GM10847 (cell line): ENCODE results near the gene KCNK15.

Experiments
- POLR2A ChIP-seq: IDR thresholded peaks from 2 replicates; pipeline ENCODE4 v1.6.1; 2011; ENCODE audit not compliant: insufficient read length; ENCODE audit errors: extremely low read depth

KCNK15 gene

DNA sequence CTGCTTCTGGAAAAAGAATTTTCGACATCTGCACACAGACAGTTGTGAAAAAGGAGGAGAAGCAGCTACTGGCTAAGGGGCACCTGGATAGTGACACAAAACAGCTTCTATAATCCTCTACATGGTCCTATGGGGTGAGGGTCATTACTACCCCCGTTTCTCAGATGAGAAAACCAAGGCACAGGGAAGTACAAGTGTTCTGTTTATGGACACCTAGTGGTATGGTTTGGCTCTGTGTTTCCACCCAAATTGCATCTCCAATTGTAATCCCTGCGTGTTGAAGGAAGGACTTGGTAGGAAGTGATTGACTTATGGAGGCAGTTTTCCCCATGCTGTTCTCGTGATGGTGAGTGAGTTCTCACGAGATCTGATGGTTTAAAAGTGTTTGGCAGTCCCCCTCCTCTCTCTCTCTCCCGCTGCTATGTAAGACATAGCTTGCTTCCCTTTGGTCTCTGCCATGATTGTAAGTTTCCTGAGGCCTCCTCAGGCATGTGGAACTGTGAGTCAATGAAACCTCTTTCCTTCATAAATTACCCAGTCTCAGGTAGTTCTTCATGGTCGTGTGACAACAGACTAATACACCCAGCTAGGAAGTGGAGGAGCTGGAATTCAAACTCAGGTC, 2.5 kb upstream of the KCNK15 start:
- TF ChIP-seq POLR2A, result no peak

DNA sequence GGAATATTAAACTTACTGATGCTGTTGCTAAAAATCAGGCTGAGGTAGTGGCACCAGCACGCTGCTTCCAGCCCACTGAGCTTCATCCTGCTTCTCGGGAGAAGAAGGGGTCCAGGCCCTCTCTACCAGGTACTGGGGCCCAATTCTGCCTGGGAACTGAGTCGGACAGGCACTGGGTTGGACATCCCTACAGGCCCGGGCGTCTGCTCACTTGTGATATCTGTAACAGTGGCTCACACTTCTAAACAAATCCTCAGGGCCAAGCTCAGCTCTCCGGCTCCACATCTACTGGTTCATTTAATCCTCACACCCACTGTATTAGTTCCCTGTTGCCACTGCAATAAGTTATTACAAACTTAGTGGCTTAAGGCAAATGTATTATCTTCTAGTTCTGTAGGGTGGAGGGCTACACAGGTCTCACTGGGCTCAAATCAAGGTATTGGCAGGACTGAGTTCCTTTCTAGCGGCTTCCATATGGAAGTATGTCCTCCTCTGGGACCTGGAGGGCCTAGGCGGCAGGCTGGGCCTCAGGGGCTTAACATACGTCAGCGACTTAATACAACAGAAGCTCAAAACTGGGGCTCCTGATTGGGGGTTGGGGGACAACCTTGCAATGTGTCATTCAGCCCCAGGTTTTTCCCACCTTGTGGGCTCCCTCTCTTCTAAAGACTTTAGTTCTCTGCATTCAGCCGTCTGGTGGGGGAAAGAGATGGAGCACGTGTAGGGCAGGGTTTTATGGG, 1.6 kb upstream of the KCNK15 start:
- TF ChIP-seq POLR2A, result no peak

DNA sequence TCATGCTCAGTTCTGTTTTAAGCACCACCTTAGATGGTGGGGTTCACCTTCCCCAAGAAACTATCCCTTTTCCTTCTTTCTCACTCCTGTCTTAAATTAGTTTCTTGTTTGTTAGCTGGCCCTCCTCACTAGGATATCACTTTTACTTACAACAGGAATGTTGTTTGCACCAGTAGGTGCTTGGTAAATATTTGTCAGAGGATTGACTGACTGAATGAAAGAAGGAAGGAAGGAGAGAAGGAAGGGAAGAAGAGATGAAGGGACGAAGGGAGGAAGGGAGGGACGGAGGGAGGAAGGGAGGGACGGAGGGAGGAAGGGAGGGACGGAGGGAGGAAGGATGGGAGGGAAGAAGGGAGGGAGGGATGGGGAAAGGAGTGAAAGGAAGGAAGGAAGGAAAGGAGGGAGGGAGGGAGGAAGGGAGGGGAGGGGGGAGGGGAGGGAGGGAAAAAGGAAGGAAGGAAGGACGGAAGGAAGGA, 505 bp upstream of the KCNK15 start:
- TF ChIP-seq POLR2A, result no peak

DNA sequence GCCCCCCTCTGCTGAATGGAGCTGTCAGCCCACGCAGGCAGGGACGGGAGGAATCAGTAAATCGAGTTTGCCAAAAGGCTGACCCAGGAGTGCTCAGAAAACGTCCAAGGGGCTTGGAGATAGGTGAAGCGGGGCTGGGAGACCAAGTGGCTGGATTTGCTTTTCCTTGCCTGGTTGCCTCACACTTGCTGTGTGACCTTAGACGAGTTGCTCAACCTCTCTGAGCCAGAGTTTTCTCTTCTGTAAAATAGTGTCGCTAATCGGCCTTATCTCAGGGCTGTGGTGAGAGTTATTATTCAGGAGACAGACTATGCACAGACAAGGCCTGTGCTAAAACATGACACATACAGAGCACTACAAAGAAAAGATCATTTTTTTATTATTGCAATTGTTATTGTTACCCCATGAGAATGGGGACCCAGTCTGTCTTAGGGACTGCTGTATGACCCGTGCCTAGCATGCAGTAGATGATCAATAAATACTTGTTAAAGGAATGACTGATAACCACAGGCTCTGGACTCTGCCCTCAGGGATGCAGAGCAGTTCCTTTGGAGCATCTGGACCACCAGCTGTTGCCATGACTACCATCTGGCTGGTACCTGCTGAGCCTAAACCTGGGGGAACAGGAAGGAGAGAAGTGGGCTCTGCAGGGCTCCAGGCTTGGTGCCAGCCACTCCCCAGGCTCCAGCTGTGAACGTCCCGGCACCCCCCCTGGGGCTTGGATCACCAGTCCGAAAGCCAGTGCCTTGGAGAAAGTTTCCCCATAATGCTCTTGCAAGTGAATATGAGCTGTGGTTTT, 901 bp downstream of the KCNK15 start:
- TF ChIP-seq POLR2A, result no peak

DNA sequence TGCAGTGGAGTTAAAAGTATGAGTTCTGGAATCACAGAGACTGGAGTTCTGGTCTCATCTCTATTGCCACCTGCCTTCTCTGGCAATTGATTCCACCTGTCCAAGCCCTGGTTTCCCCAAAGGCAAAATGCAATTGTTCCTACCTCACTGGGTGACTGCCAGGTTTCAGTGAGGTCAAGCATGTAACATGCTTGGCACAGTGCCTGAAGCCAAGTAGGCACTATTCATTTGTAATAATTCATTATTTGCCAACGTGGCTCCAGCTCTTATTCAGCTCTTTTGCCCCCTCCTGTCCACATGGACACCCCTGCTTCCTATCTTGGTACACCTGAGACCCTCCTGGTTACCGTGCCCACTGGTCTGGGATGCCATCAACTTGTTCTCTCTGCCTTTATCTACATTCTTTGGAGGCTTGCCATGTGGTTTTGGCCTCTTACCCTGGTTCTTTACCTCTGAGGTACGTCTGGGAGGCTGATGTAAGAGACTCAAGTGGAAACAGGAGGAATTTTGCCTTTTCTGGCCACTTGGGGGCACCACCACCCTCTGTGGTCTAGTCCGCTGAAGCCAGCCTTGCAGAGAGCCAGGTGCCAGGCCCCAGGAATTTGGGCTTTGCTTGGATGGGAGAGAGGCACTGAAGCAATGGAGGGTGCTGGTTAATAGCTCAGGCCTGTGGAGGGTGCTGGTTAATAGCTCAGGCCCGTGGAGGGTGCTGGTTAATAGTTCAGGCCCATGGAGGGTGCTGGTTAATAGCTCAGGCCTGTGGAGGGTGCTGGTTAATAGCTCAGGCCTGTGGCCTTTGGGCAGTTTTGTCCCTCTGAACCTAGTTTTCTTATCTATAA, 1.7 kb downstream of the KCNK15 start:
- TF ChIP-seq POLR2A, result no peak

DNA sequence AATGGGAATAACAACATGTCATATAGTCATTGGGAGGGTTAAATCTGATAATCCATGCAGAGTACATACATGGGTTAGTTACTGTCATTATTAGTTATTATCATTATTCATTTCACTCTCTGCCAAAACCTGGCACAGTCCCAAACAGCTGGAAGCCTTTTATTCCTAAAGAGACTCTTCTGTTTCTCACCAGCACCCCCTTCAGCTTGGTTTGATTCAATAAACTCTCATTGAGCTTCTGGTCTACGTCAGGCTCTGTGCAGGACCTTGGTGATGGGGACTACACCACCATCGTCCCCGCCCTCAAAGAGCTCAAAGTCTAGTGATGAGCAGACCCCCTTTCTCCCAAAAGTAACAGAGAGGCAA, 2.3 kb downstream of the KCNK15 start:
- no peak for TF ChIP-seq POLR2A

DNA sequence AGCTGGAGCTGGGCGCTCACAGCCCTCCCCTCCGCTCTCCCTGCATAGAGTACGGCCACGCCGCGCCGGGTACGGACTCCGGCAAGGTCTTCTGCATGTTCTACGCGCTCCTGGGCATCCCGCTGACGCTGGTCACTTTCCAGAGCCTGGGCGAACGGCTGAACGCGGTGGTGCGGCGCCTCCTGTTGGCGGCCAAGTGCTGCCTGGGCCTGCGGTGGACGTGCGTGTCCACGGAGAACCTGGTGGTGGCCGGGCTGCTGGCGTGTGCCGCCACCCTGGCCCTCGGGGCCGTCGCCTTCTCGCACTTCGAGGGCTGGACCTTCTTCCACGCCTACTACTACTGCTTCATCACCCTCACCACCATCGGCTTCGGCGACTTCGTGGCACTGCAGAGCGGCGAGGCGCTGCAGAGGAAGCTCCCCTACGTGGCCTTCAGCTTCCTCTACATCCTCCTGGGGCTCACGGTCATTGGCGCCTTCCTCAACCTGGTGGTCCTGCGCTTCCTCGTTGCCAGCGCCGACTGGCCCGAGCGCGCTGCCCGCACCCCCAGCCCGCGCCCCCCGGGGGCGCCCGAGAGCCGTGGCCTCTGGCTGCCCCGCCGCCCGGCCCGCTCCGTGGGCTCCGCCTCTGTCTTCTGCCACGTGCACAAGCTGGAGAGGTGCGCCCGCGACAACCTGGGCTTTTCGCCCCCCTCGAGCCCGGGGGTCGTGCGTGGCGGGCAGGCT, 4.6 kb downstream of the KCNK15 start:
- TF ChIP-seq POLR2A, result no peak

DNA sequence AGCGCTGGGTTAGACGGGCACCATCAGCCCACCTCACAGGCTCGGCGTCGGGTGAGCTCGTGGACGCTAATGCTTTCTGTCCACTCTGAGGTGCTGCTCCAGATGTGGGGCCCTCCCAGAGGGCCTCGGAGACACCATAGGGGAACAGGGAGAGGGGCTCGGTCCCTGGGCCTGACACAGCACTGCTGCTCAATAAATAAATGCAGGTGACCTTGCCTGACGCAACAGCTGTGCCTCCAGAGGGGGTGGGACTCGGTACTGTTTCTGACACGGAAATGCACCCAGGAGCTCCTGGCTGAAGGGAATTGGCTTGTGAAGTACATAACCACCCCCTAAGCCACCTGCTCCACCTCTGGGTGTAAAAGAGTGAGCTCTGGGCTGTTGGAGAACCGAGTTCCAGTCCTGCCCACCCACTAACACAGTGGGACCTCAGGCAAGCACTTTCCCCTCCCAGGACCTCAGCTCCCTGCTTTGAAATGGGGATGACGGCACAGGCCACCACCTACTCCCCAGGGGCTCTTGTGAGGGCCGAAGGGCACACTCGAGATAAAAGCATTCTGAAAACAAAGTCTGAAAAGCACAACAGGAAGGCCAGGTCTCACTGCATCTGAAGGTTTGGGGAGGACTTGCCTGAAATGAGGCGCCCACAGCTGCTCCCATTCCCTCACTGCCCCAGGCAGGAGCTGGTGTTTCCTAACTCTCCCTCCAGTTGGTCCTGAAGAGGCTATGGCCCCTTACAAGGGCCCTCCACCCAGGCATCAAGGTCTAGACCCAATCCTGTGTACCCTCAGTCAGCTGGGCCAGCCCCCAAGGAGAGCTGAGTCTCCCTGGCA, 6.7 kb downstream of the KCNK15 start:
- TF ChIP-seq POLR2A, result no peak

DNA sequence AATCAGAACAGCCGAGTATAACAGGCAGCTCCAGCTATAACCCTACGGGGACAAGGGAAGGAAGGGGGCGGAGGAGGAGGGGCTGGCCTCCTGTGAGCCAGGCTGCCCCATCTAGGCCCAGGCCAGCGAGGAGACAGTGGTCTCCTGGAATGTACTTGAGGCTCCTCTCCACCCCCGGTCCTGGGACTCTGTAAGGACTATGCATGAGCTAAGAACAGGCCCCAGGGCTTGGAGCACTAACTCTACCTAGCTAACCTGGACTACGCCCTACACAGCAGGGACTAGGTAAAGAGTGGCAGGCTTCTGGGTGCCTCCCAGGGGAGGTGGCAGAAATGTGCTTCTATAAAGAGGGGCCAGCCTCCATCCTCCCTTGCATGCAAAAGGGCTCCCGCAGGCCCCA, 8.9 kb downstream of the KCNK15 start:
- no peak for TF ChIP-seq POLR2A

DNA sequence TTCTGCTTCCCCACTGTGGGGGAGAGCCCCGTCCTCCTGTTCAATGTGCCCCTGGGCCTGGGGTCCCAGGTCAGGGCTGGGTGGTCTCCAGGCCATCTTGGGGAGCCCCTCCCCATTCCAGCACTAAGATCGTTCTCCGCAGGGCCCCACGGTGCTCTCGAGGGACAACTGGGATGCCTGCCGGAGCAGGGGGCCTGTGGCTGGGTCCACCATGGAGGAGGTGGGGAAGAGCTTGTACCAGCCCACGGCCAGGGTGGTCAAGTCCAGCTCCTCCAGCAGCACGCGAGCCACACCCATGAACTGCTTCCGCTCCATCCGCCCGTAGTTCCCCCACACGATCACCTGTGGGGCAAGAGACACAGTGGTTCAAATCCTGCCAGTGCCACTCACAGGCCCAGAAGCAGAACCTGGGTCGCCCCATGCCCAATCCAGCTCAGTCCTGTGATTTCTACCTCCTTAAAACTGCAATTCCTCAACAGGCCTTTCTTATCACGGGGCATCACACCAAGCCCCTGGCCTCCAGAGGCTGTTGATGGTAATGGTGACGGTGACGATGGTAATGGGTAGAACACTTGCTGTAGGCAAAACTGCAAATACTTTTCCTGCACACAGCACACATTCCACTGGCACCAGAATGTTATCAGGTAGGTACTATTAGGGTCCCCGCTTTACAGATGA, 10.5 kb downstream of the KCNK15 start:
- no peak for TF ChIP-seq POLR2A

DNA sequence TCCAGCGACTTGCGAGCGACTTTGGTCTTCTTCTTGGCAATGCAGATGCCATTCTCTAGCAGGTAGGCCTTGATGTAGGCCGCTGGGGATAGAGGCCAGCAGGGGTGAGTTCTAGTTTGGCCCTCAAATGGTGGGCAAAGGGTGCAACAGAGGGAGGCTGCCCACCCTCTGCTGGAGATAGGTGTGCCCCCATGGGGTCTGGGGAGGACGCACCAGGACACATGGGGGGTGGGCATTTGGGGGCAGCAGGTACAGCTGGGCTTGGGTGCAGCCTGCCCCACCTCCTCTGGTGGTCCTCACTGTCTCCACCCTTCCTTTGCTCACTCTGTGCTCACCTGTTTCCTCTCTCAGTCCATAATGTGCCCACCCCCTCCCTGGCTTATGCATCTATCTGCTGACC, 11.3 kb downstream of the KCNK15 start:
- TF ChIP-seq POLR2A, result no peak

DNA sequence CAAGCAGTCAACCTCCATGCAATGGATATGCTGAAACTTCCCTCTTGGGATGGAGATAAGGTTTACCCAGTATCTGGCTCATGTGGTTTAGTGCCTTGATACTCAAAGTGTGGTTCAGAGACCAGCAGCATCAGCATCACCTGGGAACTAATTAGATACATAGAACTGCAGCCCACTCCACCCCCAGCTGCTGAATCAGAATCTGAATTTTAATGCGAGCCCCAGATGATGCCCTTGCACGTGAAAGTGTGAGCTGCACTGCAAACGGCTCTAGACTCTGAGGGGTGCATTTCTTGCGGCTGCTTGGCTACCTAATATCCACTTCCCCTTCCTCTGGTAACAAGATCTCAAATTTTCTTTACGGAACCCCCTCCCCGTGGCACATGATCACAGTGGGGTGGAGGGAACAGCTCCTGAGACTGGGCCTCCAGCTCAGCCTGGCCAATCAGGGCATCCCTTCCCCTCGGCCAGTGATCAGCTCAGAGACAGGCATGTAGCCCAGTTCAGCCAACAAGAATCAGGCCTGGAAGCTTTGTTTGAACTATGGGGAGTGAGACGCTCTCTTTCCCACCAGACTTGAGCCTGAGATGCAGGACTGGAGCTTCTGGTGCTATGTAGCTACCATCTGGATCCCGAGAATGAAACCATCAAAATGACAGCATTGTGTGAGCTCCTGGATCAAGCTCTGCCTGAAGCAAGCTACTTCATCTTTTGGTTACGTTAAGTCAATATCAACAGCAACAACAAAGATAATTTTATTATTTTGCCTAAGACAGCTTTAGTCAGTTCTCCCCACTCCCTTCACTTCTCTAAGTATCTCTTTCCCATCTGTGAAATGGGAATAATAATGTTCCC, 12.8 kb downstream of the KCNK15 start:
- TF ChIP-seq POLR2A, result no peak
